ENCODE measurements around the gene VSIG10L2.

Gene VSIG10L2

GRCh38 chr11:125959511-125959910, 13.7 kb downstream of the VSIG10L2 start:
- H3K9ac ChIP-seq = no peak overlapping the region
- no peaks in the 10 kb centered on the region for H3K79me2 ChIP-seq (ENCODE audit: insufficient read depth, low read depth)
- H2AFZ ChIP-seq (ENCODE audit: low read depth) = no peak overlapping the region
- no peak overlapping the region for H3K27ac ChIP-seq
- no peaks in the 10 kb centered on the region for H3K4me1 ChIP-seq (ENCODE audit: low read depth, poor library complexity, severe bottlenecking)
- no peaks in the 10 kb centered on the region for H4K20me1 ChIP-seq (ENCODE audit: insufficient read depth)
- H3K27me3 ChIP-seq (ENCODE audit: insufficient read depth, low read depth) = no peaks in the 10 kb centered on the region
- H3K4me3 ChIP-seq (IDR thresholded peaks at IDR 0.05; ENCODE audit: insufficient read depth, low read depth, low read length) = no peak overlapping the region
- H3K36me3 ChIP-seq (ENCODE audit: insufficient read depth) = no peaks in the 10 kb centered on the region
- H3K4me2 ChIP-seq = no peak overlapping the region
- TF ChIP-seq CTCF (conservative IDR thresholded peaks at IDR 0.05; ENCODE audit: low read depth, low read length) = no peak

- Histone ChIP-seq H2AFZ (ENCODE audit: low read depth) (no peak overlapping the region), H3K4me2 (no peak overlapping the region), H3K79me2 (ENCODE audit: insufficient read depth, low read depth) (no peaks in the 10 kb centered on the region), H3K9ac (no peak overlapping the region), H3K27me3 (ENCODE audit: insufficient read depth, low read depth) (no peaks in the 10 kb centered on the region), H3K4me3 (IDR thresholded peaks at IDR 0.05; ENCODE audit: insufficient read depth, low read depth, low read length) (no peak overlapping the region), H3K36me3 (ENCODE audit: insufficient read depth) (no peaks in the 10 kb centered on the region), H3K27ac (no peak overlapping the region), H3K4me1 (ENCODE audit: low read depth, poor library complexity, severe bottlenecking) (no peaks in the 10 kb centered on the region), H4K20me1 (ENCODE audit: insufficient read depth) (no peaks in the 10 kb centered on the region)
- no peak for TF ChIP-seq CTCF (conservative IDR thresholded peaks at IDR 0.05; ENCODE audit: low read depth, low read length)
Observed at GRCh38 chr11:125959931-125960330, 14.1 kb downstream of the VSIG10L2 start.

- no peak overlapping the region for H3K27ac ChIP-seq
- no peak for TF ChIP-seq CTCF (conservative IDR thresholded peaks at IDR 0.05; ENCODE audit: low read depth, low read length)
- no peak overlapping the region for H3K4me2 ChIP-seq
Observed at GRCh38 chr11:125960771-125961170, 14.9 kb downstream of the VSIG10L2 start.

GRCh38 chr11:125967515-125967914, 21.7 kb downstream of the VSIG10L2 start:
- no peaks in the 10 kb centered on the region for H3K4me1 ChIP-seq (ENCODE audit: low read depth, poor library complexity, severe bottlenecking)
- no peak overlapping the region for H3K4me2 ChIP-seq
- no peak overlapping the region for H3K9ac ChIP-seq
- H3K27me3 ChIP-seq (ENCODE audit: insufficient read depth, low read depth) = no peaks in the 10 kb centered on the region
- TF ChIP-seq CTCF (conservative IDR thresholded peaks at IDR 0.05; ENCODE audit: low read depth, low read length) = no peak
- H4K20me1 ChIP-seq (ENCODE audit: insufficient read depth) = no peaks in the 10 kb centered on the region
- H3K4me3 ChIP-seq (IDR thresholded peaks at IDR 0.05; ENCODE audit: insufficient read depth, low read depth, low read length) = no peak overlapping the region
- H3K36me3 ChIP-seq (ENCODE audit: insufficient read depth) = no peaks in the 10 kb centered on the region
- no peak overlapping the region for H3K27ac ChIP-seq
- H2AFZ ChIP-seq (ENCODE audit: low read depth) = no peak overlapping the region
- H3K79me2 ChIP-seq (ENCODE audit: insufficient read depth, low read depth) = no peaks in the 10 kb centered on the region

More at GRCh38 chr11:125960771-125961170, 14.9 kb downstream of the VSIG10L2 start:
- no peaks in the 10 kb centered on the region for H4K20me1 ChIP-seq (ENCODE audit: insufficient read depth)
- no peak overlapping the region for H3K9ac ChIP-seq
- H3K79me2 ChIP-seq (ENCODE audit: insufficient read depth, low read depth) = no peaks in the 10 kb centered on the region
- H3K4me3 ChIP-seq (IDR thresholded peaks at IDR 0.05; ENCODE audit: insufficient read depth, low read depth, low read length) = no peak overlapping the region
- no peaks in the 10 kb centered on the region for H3K4me1 ChIP-seq (ENCODE audit: low read depth, poor library complexity, severe bottlenecking)
- H3K36me3 ChIP-seq (ENCODE audit: insufficient read depth) = no peaks in the 10 kb centered on the region
- H3K27me3 ChIP-seq (ENCODE audit: insufficient read depth, low read depth) = no peaks in the 10 kb centered on the region
- no peak overlapping the region for H2AFZ ChIP-seq (ENCODE audit: low read depth)
